ENCODE data around the gene MACROH2A1.

Gene MACROH2A1

DNA sequence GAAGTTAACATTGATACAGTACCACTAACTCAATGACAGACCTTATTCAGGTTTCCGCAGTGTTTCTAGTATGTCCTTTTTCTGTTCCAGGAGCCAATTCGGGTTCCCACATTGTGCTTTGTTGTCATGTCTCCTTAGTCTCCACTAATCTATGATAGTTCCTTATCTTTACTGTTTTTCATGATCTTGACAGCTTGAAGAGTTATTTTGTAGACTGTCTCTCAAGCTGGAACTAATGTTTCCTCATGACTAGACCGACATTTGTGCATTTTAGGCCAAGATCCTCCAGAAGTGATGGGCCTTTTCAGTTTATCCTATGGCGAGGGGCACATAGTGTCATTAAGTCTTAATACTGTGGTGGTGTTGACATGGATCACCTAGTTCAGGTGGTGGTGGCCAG lies 104.2 kb downstream of the MACROH2A1 start:
- no peak for TF ChIP-seq ARNTL (CRISPR knock-in tag; IDR thresholded peaks at IDR 0.05; ENCODE audit: borderline replicate concordance, low read depth)
- no peak for ATAC-seq

DNA sequence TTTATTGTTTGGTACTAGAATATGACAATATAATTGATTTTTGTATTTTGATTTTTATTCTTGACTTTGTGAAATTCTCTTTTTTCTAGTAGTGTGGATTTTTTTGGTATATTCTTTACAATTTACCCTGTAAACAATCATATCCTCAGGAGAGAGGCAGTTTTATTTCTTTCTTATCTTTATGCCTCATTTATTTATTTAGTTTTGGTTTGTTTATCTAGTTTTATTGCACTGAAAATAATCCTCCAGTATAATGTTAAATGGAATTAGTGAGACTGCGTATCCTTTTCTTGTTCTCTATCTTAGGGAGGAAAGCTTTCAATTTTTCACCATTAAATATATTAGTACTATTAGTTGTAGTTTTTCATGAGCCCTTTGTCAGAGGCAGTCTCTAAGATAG lies 109.4 kb downstream of the MACROH2A1 start:
- ATAC-seq = no peak
- TF ChIP-seq ARNTL (CRISPR knock-in tag; IDR thresholded peaks at IDR 0.05; ENCODE audit: borderline replicate concordance, low read depth) (no peak), ZC3H10 (CRISPR knock-in tag; IDR thresholded peaks at IDR 0.05) (no peak), RARB (CRISPR knock-in tag; IDR thresholded peaks at IDR 0.05) (no peak), ZFP30 (CRISPR knock-in tag; IDR thresholded peaks at IDR 0.05) (no peak), OSR1 (CRISPR knock-in tag; IDR thresholded peaks at IDR 0.05) (no peak), SNAI2 (CRISPR knock-in tag; IDR thresholded peaks at IDR 0.05) (no peak), BACH2 (CRISPR knock-in tag; IDR thresholded peaks at IDR 0.05; ENCODE audit: borderline replicate concordance) (no peak)
- TF ChIP-seq, protein P1, sequence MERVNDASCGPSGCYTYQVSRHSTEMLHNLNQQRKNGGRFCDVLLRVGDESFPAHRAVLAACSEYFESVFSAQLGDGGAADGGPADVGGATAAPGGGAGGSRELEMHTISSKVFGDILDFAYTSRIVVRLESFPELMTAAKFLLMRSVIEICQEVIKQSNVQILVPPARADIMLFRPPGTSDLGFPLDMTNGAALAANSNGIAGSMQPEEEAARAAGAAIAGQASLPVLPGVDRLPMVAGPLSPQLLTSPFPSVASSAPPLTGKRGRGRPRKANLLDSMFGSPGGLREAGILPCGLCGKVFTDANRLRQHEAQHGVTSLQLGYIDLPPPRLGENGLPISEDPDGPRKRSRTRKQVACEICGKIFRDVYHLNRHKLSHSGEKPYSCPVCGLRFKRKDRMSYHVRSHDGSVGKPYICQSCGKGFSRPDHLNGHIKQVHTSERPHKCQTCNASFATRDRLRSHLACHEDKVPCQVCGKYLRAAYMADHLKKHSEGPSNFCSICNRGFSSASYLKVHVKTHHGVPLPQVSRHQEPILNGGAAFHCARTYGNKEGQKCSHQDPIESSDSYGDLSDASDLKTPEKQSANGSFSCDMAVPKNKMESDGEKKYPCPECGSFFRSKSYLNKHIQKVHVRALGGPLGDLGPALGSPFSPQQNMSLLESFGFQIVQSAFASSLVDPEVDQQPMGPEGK (CRISPR knock-in tag; IDR thresholded peaks at IDR 0.05; ENCODE audit: borderline replicate concordance) = no peak

DNA sequence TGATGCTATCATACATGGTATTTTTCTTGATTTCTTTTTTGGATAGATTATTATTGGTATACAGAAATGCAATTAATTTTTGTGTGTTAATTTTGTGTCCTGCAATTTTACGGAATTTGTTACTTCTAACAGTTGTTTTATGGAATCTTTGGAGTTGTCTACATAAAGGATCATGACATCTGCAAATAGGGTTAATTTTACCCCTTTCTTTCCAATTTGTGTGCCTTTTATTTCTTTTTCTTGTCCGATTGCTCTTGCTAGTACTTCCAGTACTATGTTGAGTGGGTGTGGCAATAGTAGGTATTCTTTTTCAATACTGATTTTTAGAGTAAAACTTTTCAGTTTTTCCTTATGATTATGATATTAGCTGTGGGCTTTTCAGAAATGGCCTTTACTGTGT lies 111.5 kb downstream of the MACROH2A1 start:
- TF ChIP-seq TCF4 (CRISPR knock-in tag; IDR thresholded peaks at IDR 0.05; ENCODE audit: borderline replicate concordance) = no peak
- TF ChIP-seq, protein P2, sequence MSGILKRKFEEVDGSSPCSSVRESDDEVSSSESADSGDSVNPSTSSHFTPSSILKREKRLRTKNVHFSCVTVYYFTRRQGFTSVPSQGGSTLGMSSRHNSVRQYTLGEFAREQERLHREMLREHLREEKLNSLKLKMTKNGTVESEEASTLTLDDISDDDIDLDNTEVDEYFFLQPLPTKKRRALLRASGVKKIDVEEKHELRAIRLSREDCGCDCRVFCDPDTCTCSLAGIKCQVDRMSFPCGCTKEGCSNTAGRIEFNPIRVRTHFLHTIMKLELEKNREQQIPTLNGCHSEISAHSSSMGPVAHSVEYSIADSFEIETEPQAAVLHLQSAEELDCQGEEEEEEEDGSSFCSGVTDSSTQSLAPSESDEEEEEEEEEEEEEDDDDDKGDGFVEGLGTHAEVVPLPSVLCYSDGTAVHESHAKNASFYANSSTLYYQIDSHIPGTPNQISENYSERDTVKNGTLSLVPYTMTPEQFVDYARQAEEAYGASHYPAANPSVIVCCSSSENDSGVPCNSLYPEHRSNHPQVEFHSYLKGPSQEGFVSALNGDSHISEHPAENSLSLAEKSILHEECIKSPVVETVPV (CRISPR knock-in tag; IDR thresholded peaks at IDR 0.05) = no peak
- TF ChIP-seq GLIS3 (CRISPR knock-in tag; IDR thresholded peaks at IDR 0.05) = no peak
- no peak for TF ChIP-seq ZC3H10 (CRISPR knock-in tag; IDR thresholded peaks at IDR 0.05)
- TF ChIP-seq ISL1 (CRISPR knock-in tag; IDR thresholded peaks at IDR 0.05) = no peak
- TF ChIP-seq, protein P3, sequence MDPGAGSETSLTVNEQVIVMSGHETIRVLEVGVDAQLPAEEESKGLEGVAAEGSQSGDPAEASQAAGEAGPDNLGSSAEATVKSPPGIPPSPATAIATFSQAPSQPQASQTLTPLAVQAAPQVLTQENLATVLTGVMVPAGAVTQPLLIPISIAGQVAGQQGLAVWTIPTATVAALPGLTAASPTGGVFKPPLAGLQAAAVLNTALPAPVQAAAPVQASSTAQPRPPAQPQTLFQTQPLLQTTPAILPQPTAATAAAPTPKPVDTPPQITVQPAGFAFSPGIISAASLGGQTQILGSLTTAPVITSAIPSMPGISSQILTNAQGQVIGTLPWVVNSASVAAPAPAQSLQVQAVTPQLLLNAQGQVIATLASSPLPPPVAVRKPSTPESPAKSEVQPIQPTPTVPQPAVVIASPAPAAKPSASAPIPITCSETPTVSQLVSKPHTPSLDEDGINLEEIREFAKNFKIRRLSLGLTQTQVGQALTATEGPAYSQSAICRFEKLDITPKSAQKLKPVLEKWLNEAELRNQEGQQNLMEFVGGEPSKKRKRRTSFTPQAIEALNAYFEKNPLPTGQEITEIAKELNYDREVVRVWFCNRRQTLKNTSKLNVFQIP (CRISPR knock-in tag; IDR thresholded peaks at IDR 0.05; ENCODE audit: borderline replicate concordance, low read depth) = no peak
- TF ChIP-seq PPARA (CRISPR knock-in tag; IDR thresholded peaks at IDR 0.05; ENCODE audit: borderline replicate concordance) = no peak
- TF ChIP-seq ZNF8 (CRISPR knock-in tag; IDR thresholded peaks at IDR 0.05) = no peak
- TF ChIP-seq, protein P4, sequence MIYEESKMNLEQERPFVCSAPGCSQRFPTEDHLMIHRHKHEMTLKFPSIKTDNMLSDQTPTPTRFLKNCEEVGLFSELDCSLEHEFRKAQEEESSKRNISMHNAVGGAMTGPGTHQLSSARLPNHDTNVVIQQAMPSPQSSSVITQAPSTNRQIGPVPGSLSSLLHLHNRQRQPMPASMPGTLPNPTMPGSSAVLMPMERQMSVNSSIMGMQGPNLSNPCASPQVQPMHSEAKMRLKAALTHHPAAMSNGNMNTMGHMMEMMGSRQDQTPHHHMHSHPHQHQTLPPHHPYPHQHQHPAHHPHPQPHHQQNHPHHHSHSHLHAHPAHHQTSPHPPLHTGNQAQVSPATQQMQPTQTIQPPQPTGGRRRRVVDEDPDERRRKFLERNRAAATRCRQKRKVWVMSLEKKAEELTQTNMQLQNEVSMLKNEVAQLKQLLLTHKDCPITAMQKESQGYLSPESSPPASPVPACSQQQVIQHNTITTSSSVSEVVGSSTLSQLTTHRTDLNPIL (CRISPR knock-in tag; IDR thresholded peaks at IDR 0.05; ENCODE audit: low read depth) = no peak
- TF ChIP-seq TOX (CRISPR knock-in tag; IDR thresholded peaks at IDR 0.05; ENCODE audit: borderline replicate concordance) = no peak
- TF ChIP-seq, protein P5, sequence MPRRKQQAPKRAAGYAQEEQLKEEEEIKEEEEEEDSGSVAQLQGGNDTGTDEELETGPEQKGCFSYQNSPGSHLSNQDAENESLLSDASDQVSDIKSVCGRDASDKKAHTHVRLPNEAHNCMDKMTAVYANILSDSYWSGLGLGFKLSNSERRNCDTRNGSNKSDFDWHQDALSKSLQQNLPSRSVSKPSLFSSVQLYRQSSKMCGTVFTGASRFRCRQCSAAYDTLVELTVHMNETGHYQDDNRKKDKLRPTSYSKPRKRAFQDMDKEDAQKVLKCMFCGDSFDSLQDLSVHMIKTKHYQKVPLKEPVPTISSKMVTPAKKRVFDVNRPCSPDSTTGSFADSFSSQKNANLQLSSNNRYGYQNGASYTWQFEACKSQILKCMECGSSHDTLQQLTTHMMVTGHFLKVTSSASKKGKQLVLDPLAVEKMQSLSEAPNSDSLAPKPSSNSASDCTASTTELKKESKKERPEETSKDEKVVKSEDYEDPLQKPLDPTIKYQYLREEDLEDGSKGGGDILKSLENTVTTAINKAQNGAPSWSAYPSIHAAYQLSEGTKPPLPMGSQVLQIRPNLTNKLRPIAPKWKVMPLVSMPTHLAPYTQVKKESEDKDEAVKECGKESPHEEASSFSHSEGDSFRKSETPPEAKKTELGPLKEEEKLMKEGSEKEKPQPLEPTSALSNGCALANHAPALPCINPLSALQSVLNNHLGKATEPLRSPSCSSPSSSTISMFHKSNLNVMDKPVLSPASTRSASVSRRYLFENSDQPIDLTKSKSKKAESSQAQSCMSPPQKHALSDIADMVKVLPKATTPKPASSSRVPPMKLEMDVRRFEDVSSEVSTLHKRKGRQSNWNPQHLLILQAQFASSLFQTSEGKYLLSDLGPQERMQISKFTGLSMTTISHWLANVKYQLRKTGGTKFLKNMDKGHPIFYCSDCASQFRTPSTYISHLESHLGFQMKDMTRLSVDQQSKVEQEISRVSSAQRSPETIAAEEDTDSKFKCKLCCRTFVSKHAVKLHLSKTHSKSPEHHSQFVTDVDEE (CRISPR knock-in tag; IDR thresholded peaks at IDR 0.05) = no peak
- TF ChIP-seq, protein P1 (CRISPR knock-in tag; IDR thresholded peaks at IDR 0.05; ENCODE audit: borderline replicate concordance) = no peak
- no peak for TF ChIP-seq ZFP30 (CRISPR knock-in tag; IDR thresholded peaks at IDR 0.05)
- TF ChIP-seq ARNTL (CRISPR knock-in tag; IDR thresholded peaks at IDR 0.05; ENCODE audit: borderline replicate concordance, low read depth) = no peak
- no peak for TF ChIP-seq ZNF565 (CRISPR knock-in tag; conservative IDR thresholded peaks at IDR 0.05; ENCODE audit: low read depth)
- TF ChIP-seq SNAI2 (CRISPR knock-in tag; IDR thresholded peaks at IDR 0.05) = no peak
- TF ChIP-seq RARB (CRISPR knock-in tag; IDR thresholded peaks at IDR 0.05) = no peak
- no peak for TF ChIP-seq BACH2 (CRISPR knock-in tag; IDR thresholded peaks at IDR 0.05; ENCODE audit: borderline replicate concordance)
- TF ChIP-seq ZFP3 (CRISPR knock-in tag; IDR thresholded peaks at IDR 0.05) = no peak
- ATAC-seq = no peak

Measured in SK-N-SH treated with all-trans-retinoic acid at 6 μM for 48 hours (cell line).